ENCODE data around the gene CDKN1B.

Gene CDKN1B

GRCh38 chr12:12701457-12701856, 15.7 kb upstream of the CDKN1B start:
- no peak for DNase-seq (ENCODE audit: low spot score)

GRCh38 chr12:12704593-12705230, 12.5 kb upstream of the CDKN1B start:
- DNase-seq (ENCODE audit: low spot score) = peak; percentile 83

- DNase-seq (ENCODE audit: low spot score) = no peak
These were observed 11.2 kb upstream of the CDKN1B start for GRCh38 chr12:12705838-12706520.

GRCh38 chr12:12713932-12714275, 3.3 kb upstream of the CDKN1B start:
- DNase-seq (ENCODE audit: low spot score) = no peak

GRCh38 chr12:12714276-12715021, 2.7 kb upstream of the CDKN1B start:
- no peak for DNase-seq (ENCODE audit: low spot score)

GRCh38 chr12:12715128-12715458, 2.1 kb upstream of the CDKN1B start:
- no peak for DNase-seq (ENCODE audit: low spot score)

GRCh38 chr12:12715459-12716150, 1.6 kb upstream of the CDKN1B start:
- no peak for DNase-seq (ENCODE audit: low spot score)

GRCh38 chr12:12716151-12716792, 896 bp upstream of the CDKN1B start:
- DNase-seq (ENCODE audit: low spot score) = no peak

GRCh38 chr12:12717586-12718380, 615 bp downstream of the CDKN1B start:
- DNase-seq (ENCODE audit: low spot score) = peak; percentile 57

GRCh38 chr12:12718381-12718759, 1.2 kb downstream of the CDKN1B start:
- no peak for DNase-seq (ENCODE audit: low spot score)

- DNase-seq (ENCODE audit: low spot score) = no peak
These were observed 1.7 kb downstream of the CDKN1B start for GRCh38 chr12:12718853-12719252.

- DNase-seq (ENCODE audit: low spot score) = no peak
These were observed 2.3 kb downstream of the CDKN1B start for GRCh38 chr12:12719496-12719895.

- DNase-seq (ENCODE audit: low spot score) = no peak
These were observed 2.9 kb downstream of the CDKN1B start for GRCh38 chr12:12720052-12720451.

- no peak for DNase-seq (ENCODE audit: low spot score)
These were observed 3.5 kb downstream of the CDKN1B start for GRCh38 chr12:12720672-12721161.

- DNase-seq (ENCODE audit: low spot score) = no peak
These were observed 4.1 kb downstream of the CDKN1B start for GRCh38 chr12:12721176-12721751.

GRCh38 chr12:12721814-12722434, 4.8 kb downstream of the CDKN1B start:
- no peak for DNase-seq (ENCODE audit: low spot score)

GRCh38 chr12:12722435-12723148, 5.4 kb downstream of the CDKN1B start:
- DNase-seq (ENCODE audit: low spot score) = no peak

GRCh38 chr12:12723149-12723680, 6.0 kb downstream of the CDKN1B start:
- DNase-seq (ENCODE audit: low spot score) = no peak

GRCh38 chr12:12723681-12724420, 6.7 kb downstream of the CDKN1B start:
- DNase-seq (ENCODE audit: low spot score) = peak; percentile 62

Data from D341Med (cell line).